AG10803 (cell line): ENCODE results near the gene ARID5A.

Source experiments
- DNase-seq: peaks from one replicate; pipeline ENCODE4 v3.0.0; 2010; ENCODE audit warnings: low read depth
- H3K4me3 ChIP-seq: 2 replicates; pipeline ENCODE4 v1.5.1; 2011; ENCODE audit warnings: mild to moderate bottlenecking, low read length, control low read depth
- TF ChIP-seq, protein P1 (sequence below): conservative IDR thresholded peaks from 2 replicates; pipeline ENCODE4 v1.5.1; 2011; ENCODE audit warnings: mild to moderate bottlenecking, low read length, control low read depth, inconsistent platforms

The ARID5A gene

DNA sequence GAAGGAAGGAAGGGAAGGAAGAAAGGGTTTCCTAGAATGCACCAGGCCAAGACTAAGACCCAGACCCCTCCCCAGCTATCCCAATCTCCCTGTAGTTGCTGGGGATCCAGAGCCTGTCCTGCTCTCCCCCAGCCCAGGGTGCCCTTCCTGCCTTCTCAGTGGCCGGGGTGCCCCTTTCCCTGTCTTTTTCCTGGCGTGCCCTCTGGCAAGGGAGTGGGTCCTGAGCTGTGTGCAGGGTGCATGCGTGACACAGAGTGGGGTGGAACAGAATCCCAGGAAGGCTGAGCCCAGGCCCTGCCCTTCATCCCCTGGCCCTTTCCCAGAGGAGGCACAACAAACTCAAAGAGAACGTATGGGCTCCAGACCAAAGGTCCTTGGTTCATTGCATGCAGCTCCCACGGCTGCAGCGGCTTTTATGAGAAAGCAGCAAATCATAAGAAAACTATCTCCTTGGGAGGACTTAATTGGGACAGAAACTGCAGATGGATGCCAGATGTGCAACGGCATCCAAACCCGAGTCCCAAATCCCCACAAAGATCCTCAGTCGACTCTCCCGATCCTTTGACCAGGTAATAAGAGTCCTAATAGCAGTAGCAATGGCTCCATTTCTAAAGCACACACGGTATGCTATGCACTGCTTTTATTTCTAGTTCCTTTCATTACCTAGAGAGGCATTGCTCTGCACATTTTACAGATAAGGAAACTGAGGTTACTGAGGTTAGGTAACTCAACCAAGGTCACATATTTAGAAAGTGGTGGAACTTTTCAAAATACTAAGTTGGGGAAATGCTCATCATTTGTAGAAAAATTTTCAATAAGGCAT, 12.7 kb upstream of the ARID5A start:
- TF ChIP-seq, protein P1, sequence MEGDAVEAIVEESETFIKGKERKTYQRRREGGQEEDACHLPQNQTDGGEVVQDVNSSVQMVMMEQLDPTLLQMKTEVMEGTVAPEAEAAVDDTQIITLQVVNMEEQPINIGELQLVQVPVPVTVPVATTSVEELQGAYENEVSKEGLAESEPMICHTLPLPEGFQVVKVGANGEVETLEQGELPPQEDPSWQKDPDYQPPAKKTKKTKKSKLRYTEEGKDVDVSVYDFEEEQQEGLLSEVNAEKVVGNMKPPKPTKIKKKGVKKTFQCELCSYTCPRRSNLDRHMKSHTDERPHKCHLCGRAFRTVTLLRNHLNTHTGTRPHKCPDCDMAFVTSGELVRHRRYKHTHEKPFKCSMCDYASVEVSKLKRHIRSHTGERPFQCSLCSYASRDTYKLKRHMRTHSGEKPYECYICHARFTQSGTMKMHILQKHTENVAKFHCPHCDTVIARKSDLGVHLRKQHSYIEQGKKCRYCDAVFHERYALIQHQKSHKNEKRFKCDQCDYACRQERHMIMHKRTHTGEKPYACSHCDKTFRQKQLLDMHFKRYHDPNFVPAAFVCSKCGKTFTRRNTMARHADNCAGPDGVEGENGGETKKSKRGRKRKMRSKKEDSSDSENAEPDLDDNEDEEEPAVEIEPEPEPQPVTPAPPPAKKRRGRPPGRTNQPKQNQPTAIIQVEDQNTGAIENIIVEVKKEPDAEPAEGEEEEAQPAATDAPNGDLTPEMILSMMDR = no peak
- peak; percentile 96 for DNase-seq
- H3K4me3 ChIP-seq = no peak overlapping the region

DNA sequence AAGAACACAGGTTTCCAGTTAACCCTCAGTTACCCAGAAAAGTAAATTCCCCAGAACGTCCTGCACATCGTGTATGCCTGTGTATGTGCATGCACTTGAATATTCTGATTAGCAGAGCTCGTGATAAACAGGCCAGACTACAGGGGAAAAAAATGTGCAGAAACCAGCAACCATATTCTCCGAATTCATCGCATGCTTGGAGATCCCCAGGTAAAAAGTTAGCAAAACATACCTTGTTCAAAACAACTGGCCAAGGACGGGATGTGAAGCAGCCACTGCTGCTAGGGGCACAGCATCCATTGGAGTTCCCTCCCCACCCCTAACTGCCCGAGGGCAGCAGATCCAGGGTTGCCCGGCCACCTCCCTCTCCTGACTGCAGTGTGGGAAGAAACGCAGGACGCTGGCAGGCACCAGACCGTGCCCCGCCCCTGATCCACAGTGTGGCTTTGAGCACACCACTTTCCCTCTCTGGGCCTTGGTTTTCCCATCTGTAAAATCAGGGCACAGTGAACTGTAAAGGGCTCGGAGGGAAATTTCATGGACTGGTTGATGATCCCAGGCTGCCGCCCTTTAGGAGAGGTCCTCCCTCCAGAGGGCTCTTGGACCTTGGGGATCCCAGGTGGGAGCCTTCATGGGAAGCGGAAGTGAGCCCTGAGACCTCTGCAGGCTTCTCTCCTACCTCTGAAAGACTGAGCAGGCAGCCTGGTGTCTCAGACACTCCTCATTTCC, 11.9 kb upstream of the ARID5A start:
- no peak overlapping the region for H3K4me3 ChIP-seq
- no peak for DNase-seq

DNA sequence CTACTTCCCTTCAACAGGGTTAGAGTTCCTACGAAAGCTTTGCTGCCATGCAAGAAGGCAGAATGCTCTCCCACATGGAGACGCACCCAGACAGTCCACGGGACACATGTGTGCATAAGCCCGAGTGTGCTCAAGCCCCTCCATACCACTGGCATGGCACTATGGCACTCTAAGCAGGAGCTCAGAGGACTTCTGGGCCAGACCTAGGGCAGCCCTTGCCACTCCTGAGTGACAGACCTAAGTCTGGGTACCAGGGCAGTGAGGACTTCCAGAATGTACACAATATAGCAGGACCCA, 11.4 kb upstream of the ARID5A start:
- DNase-seq = no peak
- TF ChIP-seq, protein P1 = no peak
- H3K4me3 ChIP-seq = no peak overlapping the region

More for the DNA sequence above, 11.9 kb upstream of the ARID5A start:
- TF ChIP-seq, protein P1 = no peak

DNA sequence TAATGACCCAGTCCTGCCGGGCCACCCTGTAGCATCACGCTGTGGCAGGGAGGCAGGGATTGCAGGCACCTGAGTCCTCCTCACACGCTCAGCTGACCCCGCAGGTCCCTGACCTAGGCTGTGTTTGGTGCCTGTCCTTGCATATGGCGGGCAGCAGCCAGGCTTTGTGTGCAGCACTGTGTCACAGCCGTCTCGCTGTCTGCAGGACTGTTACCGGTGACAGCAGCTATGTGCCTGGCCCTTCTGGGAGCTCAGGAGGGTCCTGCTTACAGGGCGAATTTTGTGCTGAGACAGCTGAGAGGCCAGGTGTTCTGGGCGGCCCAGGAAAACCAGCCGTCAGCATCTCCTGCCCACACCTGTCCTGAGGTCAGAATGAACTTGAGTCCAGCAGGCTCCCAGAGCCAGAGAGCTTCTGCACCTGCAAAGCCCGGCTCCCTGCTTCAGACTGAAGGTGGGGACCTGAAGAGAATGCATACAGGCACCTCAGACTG, 10.4 kb upstream of the ARID5A start:
- TF ChIP-seq, protein P1 = no peak
- no peak for DNase-seq
- no peak overlapping the region for H3K4me3 ChIP-seq

DNA sequence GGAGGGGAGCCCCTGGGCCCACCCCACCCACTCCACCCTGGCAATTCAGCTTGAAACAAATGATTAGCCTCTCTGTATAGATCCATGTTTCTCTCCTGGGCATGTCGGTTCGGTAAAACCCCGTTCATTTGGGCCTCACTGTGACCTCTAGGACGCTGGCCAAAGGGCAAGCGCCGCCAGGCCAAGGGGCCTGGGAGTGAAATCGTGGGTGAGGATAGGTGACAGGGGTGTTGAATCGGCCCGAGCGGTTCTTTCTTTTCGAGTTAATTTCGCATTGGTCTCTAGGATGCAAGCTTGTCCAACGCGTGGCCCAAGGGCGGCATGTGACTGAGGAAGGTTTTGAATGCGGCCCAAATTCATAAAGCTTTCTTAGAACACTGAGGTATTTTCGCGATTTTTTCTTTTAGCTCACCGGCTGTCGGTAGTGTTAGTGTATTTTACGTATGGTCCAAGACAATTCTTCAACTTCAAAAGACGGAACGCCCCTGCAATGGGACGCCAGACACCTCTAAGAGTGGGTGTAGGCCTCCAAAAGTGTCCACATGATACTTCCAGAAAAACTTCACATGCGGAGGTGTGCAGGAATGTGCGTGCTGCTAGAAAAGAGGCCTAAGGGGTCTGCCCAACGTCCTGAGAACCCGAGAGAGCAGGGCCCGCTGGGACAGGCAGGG, 9.8 kb upstream of the ARID5A start:
- peak overlapping the region; percentile 45 for H3K4me3 ChIP-seq
- TF ChIP-seq, protein P1 = no peak

DNA sequence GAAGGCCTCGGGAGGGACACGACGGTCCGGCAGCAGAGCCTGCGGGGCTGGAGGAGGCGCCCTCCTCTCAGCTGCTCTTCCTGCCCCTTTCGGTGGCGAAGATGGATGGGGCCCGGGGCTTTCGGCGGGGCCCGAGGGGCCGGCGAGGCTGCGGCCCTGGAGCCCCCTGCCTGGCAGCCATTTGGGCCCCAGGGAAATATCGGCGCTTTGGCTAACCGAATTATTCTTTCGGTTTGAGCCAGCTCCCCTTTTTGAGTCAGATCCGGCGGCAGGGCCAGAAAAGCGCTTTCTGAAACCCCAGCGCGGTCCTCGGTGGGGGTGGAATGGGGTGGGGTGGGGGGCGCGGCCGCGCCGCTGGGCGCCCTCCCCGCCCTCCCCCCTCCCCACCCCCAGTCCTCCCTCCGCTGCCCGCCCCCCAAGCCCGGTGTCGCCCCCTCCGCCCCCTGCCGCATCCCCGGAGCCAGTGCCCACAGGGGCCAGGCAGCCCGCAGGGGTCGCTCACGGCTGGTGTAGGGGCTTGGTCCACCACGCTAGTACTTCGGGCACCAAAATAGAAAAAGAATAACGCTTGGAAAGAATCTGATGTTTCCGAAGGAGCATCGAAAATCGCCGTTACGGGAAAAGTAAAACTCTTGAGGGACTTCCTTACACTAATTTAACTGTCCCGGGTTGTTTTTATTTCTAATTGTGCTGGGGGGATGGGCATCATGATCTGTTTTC, 9.1 kb upstream of the ARID5A start:
- no peak for DNase-seq
- TF ChIP-seq, protein P1 = peak; percentile 28; the same call in 1 of the 2 replicates
- peak overlapping the region; percentile 45 for H3K4me3 ChIP-seq

More for the DNA sequence above, 9.8 kb upstream of the ARID5A start:
- DNase-seq = no peak
